Memory B cell (primary cell): ENCODE results near the gene MIER3.

Experiments
- ATAC-seq: fragments of 150-1000 bp; cut with Tn5 transposase; 2 replicates; pipeline ENCODE4 v1.10.0; 2021; ENCODE audit warnings: low read depth, mild to moderate bottlenecking, moderate library complexity
- DNase-seq, 2 donors: peaks; one replicate each; pipeline ENCODE4 v3.0.0; 2022; ENCODE audit warnings: low spot score in 2 of 2
- H3K27ac Mint-ChIP-seq: one replicate; pipeline ENCODE4 v1.8.0; 2022; ENCODE audit warnings: mild to moderate bottlenecking, moderate library complexity, mixed read lengths
- H3K27me3 Mint-ChIP-seq: one replicate; pipeline ENCODE4 v1.8.0; 2022; ENCODE audit warnings: mixed read lengths
- H3K36me3 Mint-ChIP-seq: one replicate; pipeline ENCODE4 v1.8.0; 2022; ENCODE audit warnings: mild to moderate bottlenecking, mixed read lengths
- H3K4me1 Mint-ChIP-seq: one replicate; pipeline ENCODE4 v1.8.0; 2022; ENCODE audit warnings: mixed read lengths
- H3K4me3 Mint-ChIP-seq: one replicate; pipeline ENCODE4 v1.8.0; 2022; ENCODE audit warnings: mild to moderate bottlenecking, moderate library complexity, mixed read lengths
- H3K9me3 Mint-ChIP-seq: one replicate; pipeline ENCODE4 v1.8.0; 2022; ENCODE audit warnings: mixed read lengths

MIER3 gene

GRCh38 chr5:56941981-56942380 is 9.9 kb downstream of the MIER3 start:
- no peak for ATAC-seq
- DNase-seq: no peak
- Mint-ChIP-seq H3K4me3 (no peak overlapping the region), H3K4me1 (peaks cover 8% of the 10 kb centered on the region), H3K36me3 (peaks cover 32% of the 10 kb centered on the region), H3K27me3 (no peaks in the 10 kb centered on the region), H3K9me3 (no peaks in the 10 kb centered on the region), H3K27ac (peak overlapping the region; percentile 18)

- Mint-ChIP-seq H3K4me1 (peaks cover 8% of the 10 kb centered on the region), H3K4me3 (no peak overlapping the region), H3K27ac (no peak overlapping the region), H3K27me3 (no peaks in the 10 kb centered on the region), H3K9me3 (no peaks in the 10 kb centered on the region), H3K36me3 (peaks cover 32% of the 10 kb centered on the region)
- DNase-seq: no peak
- no peak for ATAC-seq
Observed at GRCh38 chr5:56938858-56939257, 13.1 kb downstream of the MIER3 start.

- no peaks in the 10 kb centered on the region for H3K9me3 Mint-ChIP-seq
- no peak for DNase-seq
- no peak overlapping the region for H3K4me3 Mint-ChIP-seq
- no peaks in the 10 kb centered on the region for H3K4me1 Mint-ChIP-seq
- no peak overlapping the region for H3K27ac Mint-ChIP-seq
- peaks cover 15% of the 10 kb centered on the region for H3K36me3 Mint-ChIP-seq
- ATAC-seq: no peak
- H3K27me3 Mint-ChIP-seq: no peaks in the 10 kb centered on the region
Observed at GRCh38 chr5:56934325-56934724, 17.6 kb downstream of the MIER3 start.

- no peak for ATAC-seq
- H3K36me3 Mint-ChIP-seq: peaks cover 20% of the 10 kb centered on the region
Observed at GRCh38 chr5:56922922-56923321, 29.0 kb downstream of the MIER3 start.

GRCh38 chr5:56919942-56920662 is 31.8 kb downstream of the MIER3 start:
- Mint-ChIP-seq H3K27me3 (no peaks in the 10 kb centered on the region), H3K36me3 (peaks cover 9% of the 10 kb centered on the region), H3K4me3 (no peak overlapping the region), H3K27ac (no peak overlapping the region), H3K9me3 (no peaks in the 10 kb centered on the region), H3K4me1 (no peaks in the 10 kb centered on the region)
- DNase-seq: no peak
- no peak for ATAC-seq

More at GRCh38 chr5:56922922-56923321, 29.0 kb downstream of the MIER3 start:
- DNase-seq: no peak
- peak overlapping the region; percentile 31 for H3K27ac Mint-ChIP-seq
- no peaks in the 10 kb centered on the region for H3K9me3 Mint-ChIP-seq
- no peak overlapping the region for H3K4me3 Mint-ChIP-seq
- H3K27me3 Mint-ChIP-seq: no peaks in the 10 kb centered on the region
- no peaks in the 10 kb centered on the region for H3K4me1 Mint-ChIP-seq

GRCh38 chr5:56918054-56918453 is 33.9 kb downstream of the MIER3 start:
- Mint-ChIP-seq H3K27ac (no peak overlapping the region), H3K4me3 (no peak overlapping the region), H3K9me3 (no peaks in the 10 kb centered on the region), H3K36me3 (peaks cover 5% of the 10 kb centered on the region), H3K27me3 (no peaks in the 10 kb centered on the region), H3K4me1 (no peaks in the 10 kb centered on the region)
- no peak for ATAC-seq
- no peak for DNase-seq

GRCh38 chr5:56917534-56917933 is 34.4 kb downstream of the MIER3 start:
- no peaks in the 10 kb centered on the region for H3K27me3 Mint-ChIP-seq
- no peak overlapping the region for H3K4me3 Mint-ChIP-seq
- no peaks in the 10 kb centered on the region for H3K9me3 Mint-ChIP-seq
- no peaks in the 10 kb centered on the region for H3K4me1 Mint-ChIP-seq
- DNase-seq (no peak), ATAC-seq (no peak)
- H3K27ac Mint-ChIP-seq: no peak overlapping the region
- H3K36me3 Mint-ChIP-seq: peaks cover 3% of the 10 kb centered on the region

- no peak overlapping the region for H3K27ac Mint-ChIP-seq
- H3K4me1 Mint-ChIP-seq: peaks cover 8% of the 10 kb centered on the region
- DNase-seq (no peak), ATAC-seq (no peak)
- no peaks in the 10 kb centered on the region for H3K27me3 Mint-ChIP-seq
- no peak overlapping the region for H3K4me3 Mint-ChIP-seq
- H3K36me3 Mint-ChIP-seq: no peaks in the 10 kb centered on the region
- H3K9me3 Mint-ChIP-seq: no peaks in the 10 kb centered on the region
Observed at GRCh38 chr5:56914678-56915077, 37.2 kb downstream of the MIER3 start.

GRCh38 chr5:56913766-56914165 is 38.2 kb downstream of the MIER3 start:
- no peak overlapping the region for H3K4me3 Mint-ChIP-seq
- no peaks in the 10 kb centered on the region for H3K36me3 Mint-ChIP-seq
- no peak for ATAC-seq
- no peaks in the 10 kb centered on the region for H3K27me3 Mint-ChIP-seq
- no peak for DNase-seq
- peaks cover 12% of the 10 kb centered on the region for H3K4me1 Mint-ChIP-seq
- no peaks in the 10 kb centered on the region for H3K9me3 Mint-ChIP-seq
- H3K27ac Mint-ChIP-seq: no peak overlapping the region

- Mint-ChIP-seq H3K4me1 (peaks cover 18% of the 10 kb centered on the region), H3K9me3 (peaks cover 5% of the 10 kb centered on the region), H3K36me3 (peaks cover 3% of the 10 kb centered on the region), H3K4me3 (peak overlapping the region; percentile 98), H3K27me3 (no peaks in the 10 kb centered on the region), H3K27ac (peak overlapping the region; percentile 93)
- ATAC-seq (peak; percentile 13), DNase-seq (no peak)
Observed at GRCh38 chr5:56910210-56910965, 41.5 kb downstream of the MIER3 start.

GRCh38 chr5:56909294-56910209 is 42.4 kb downstream of the MIER3 start, which contains the start of gene SETD9:
SETD9 (plus strand) TSS chr5:56909596; CDS start chr5:56909646, 50 bp downstream.
- Mint-ChIP-seq H3K4me3 (peak within 1 kb of the TSS; percentile 98), H3K4me1 (peaks cover 18% of the 10 kb centered on the region), H3K9me3 (peaks cover 5% of the 10 kb centered on the region), H3K36me3 (peaks cover 3% of the 10 kb centered on the region), H3K27ac (peak within 1 kb of the TSS; percentile 93), H3K27me3 (no peaks in the 10 kb centered on the region)
- DNase-seq: peak; percentile 74 to 82
- ATAC-seq: peak; percentile 80

- DNase-seq (peak in 1 of 2 donors; percentile 5), ATAC-seq (peak; percentile 4)
- H3K27ac Mint-ChIP-seq: peak overlapping the region; percentile 93
- H3K36me3 Mint-ChIP-seq: peaks cover 3% of the 10 kb centered on the region
- peaks cover 18% of the 10 kb centered on the region for H3K4me1 Mint-ChIP-seq
- H3K9me3 Mint-ChIP-seq: peaks cover 5% of the 10 kb centered on the region
- no peaks in the 10 kb centered on the region for H3K27me3 Mint-ChIP-seq
- peak overlapping the region; percentile 98 for H3K4me3 Mint-ChIP-seq
Observed at GRCh38 chr5:56908942-56909293, 43.0 kb downstream of the MIER3 start.

GRCh38 chr5:56900858-56901578 is 50.9 kb downstream of the MIER3 start:
- no peak overlapping the region for H3K27ac Mint-ChIP-seq
- H3K4me3 Mint-ChIP-seq: no peak overlapping the region
- peak; percentile 66 for ATAC-seq
- peaks cover 3% of the 10 kb centered on the region for H3K4me1 Mint-ChIP-seq
- H3K9me3 Mint-ChIP-seq: no peaks in the 10 kb centered on the region
- peaks cover 7% of the 10 kb centered on the region for H3K36me3 Mint-ChIP-seq
- peak; percentile 41 to 54 for DNase-seq
- no peaks in the 10 kb centered on the region for H3K27me3 Mint-ChIP-seq
